Breast epithelium (tissue), 3 donors: ENCODE data around the gene LDLRAD3.

Experiments
- CTCF ChIP-seq, 3 donors: fragments of 450-650 bp; IDR thresholded peaks; one replicate each; pipeline ENCODE4 v1.5.1; 2016 to 2017; ENCODE audit warnings: antibody characterized with exemption in 3 of 3, mild to moderate bottlenecking in 3 of 3, moderate library complexity in 3 of 3
- POLR2AphosphoS5 ChIP-seq, 3 donors: sonication (generic); formaldehyde crosslinking; IDR thresholded peaks; one replicate each; pipeline ENCODE4 v1.6.1; 2017; ENCODE audit warnings: antibody characterized with exemption in 3 of 3

GRCh38 chr11:35990170-35990569 lies 46.3 kb downstream of the LDLRAD3 start:
- no peak for TF ChIP-seq CTCF (IDR thresholded peaks at IDR 0.05)
- no peak for TF ChIP-seq POLR2AphosphoS5 (IDR thresholded peaks at IDR 0.05)
